Measurements from ENCODE around the gene ARNT2. TPM values are rescaled to one million over a fixed set of nuclear protein-coding genes. Genes with fewer than 3 reads are reported as not detected.

ARNT2 gene
- total and polyA plus RNA-seq, 2 donors (not counting 1 experiment from before 2014, with no cell fraction given) = 15.5 to 61.2 TPM

DNA sequence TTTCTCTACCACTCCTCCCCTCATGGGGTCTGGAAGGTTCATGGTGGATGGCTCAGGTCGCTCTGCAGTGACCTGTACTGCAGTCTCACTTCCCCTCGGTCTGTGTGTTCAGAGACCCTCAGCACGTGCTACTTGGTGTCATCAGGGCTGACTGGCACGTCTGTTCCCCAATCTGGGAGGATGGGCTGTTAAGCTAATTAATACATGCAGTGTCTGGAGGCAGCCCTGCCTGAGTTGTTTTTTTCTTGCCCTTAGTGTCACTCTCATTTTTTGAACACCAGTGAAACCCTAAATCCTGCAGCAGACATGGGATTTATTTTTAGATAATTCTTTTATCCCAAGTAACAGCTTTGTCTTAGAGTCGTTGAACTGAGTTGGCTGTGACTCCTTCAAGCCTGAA lies 64.6 kb downstream of the ARNT2 start:
- Histone ChIP-seq H3K9me3 (ENCODE audit: control insufficient read depth, insufficient read depth, low read depth, low read length) (no peaks in the 10 kb centered on the region), H3K27ac (ENCODE audit: insufficient read depth, low read length) (no peak overlapping the region), H3K79me2 (ENCODE audit: control insufficient read depth, insufficient read depth, low read length) (no peaks in the 10 kb centered on the region), H4K20me1 (ENCODE audit: control insufficient read depth, extremely low read depth, insufficient read depth, low read length) (no peaks in the 10 kb centered on the region), H3K4me2 (ENCODE audit: extremely low read depth, insufficient read depth, low read length) (no peak overlapping the region), H3K36me3 (ENCODE audit: control insufficient read depth, insufficient read depth, low read length) (no peaks in the 10 kb centered on the region), H3K4me1 (ENCODE audit: control insufficient read depth, extremely low read depth, insufficient read depth, low read length) (no peaks in the 10 kb centered on the region), H3K9ac (ENCODE audit: insufficient read depth, low read length) (no peak overlapping the region), H2AFZ (ENCODE audit: low read length) (no peak overlapping the region), H3K4me3 (replicated peaks in 1 of 4; ENCODE audit: control extremely low read depth in 1 of 4, insufficient read depth in 1 of 4, low read depth in 3 of 4, low read length in 4 of 4) (no peak overlapping the region), H3K27me3 (ENCODE audit: control insufficient read depth, insufficient read depth, low read length) (no peaks in the 10 kb centered on the region)
- DNase-seq (ENCODE audit: low read depth in 2 of 2) = no peak
- TF ChIP-seq EZH2 (IDR thresholded peaks at IDR 0.05; ENCODE audit: low read length, missing control alignments) = no peak
- TF ChIP-seq, protein P1, sequence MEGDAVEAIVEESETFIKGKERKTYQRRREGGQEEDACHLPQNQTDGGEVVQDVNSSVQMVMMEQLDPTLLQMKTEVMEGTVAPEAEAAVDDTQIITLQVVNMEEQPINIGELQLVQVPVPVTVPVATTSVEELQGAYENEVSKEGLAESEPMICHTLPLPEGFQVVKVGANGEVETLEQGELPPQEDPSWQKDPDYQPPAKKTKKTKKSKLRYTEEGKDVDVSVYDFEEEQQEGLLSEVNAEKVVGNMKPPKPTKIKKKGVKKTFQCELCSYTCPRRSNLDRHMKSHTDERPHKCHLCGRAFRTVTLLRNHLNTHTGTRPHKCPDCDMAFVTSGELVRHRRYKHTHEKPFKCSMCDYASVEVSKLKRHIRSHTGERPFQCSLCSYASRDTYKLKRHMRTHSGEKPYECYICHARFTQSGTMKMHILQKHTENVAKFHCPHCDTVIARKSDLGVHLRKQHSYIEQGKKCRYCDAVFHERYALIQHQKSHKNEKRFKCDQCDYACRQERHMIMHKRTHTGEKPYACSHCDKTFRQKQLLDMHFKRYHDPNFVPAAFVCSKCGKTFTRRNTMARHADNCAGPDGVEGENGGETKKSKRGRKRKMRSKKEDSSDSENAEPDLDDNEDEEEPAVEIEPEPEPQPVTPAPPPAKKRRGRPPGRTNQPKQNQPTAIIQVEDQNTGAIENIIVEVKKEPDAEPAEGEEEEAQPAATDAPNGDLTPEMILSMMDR (conservative IDR thresholded peaks at IDR 0.05 in 1 of 2, IDR thresholded peaks at IDR 0.05 in 1 of 2; ENCODE audit: low read depth in 1 of 2, low read length in 2 of 2) = no peak

DNA sequence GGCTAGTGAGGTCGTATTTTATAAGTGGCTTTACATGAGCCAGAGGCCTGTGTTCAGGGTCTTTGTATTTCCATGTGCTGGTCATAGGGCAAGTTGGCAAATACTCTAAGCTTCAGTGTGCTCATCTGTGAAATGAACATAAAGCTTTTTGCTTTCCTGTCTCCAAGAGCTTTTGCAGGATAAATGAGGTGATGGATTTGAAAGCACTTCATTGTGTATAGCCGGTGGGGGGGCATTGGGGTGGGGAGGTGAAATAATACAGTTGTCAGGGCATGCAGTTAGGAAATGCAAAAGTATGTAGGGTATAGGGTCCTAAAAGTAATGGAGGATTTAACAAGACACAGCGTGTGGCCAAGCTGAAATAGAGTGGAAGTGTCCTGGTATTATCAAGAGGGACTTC lies 67.7 kb downstream of the ARNT2 start:
- H3K27me3 ChIP-seq (ENCODE audit: control insufficient read depth, insufficient read depth, low read length) = no peaks in the 10 kb centered on the region
- H3K9me3 ChIP-seq (ENCODE audit: control insufficient read depth, insufficient read depth, low read depth, low read length) = no peaks in the 10 kb centered on the region
- no peak overlapping the region for H3K27ac ChIP-seq (ENCODE audit: insufficient read depth, low read length)
- H2AFZ ChIP-seq (ENCODE audit: low read length) = no peak overlapping the region
- TF ChIP-seq, protein P1 (conservative IDR thresholded peaks at IDR 0.05 in 1 of 2, IDR thresholded peaks at IDR 0.05 in 1 of 2; ENCODE audit: low read depth in 1 of 2, low read length in 2 of 2) = no peak
- no peak for TF ChIP-seq EZH2 (IDR thresholded peaks at IDR 0.05; ENCODE audit: low read length, missing control alignments)
- DNase-seq (ENCODE audit: low read depth in 2 of 2) = no peak
- no peak overlapping the region for H3K4me2 ChIP-seq (ENCODE audit: extremely low read depth, insufficient read depth, low read length)
- H4K20me1 ChIP-seq (ENCODE audit: control insufficient read depth, extremely low read depth, insufficient read depth, low read length) = no peaks in the 10 kb centered on the region
- no peaks in the 10 kb centered on the region for H3K79me2 ChIP-seq (ENCODE audit: control insufficient read depth, insufficient read depth, low read length)
- H3K4me1 ChIP-seq (ENCODE audit: control insufficient read depth, extremely low read depth, insufficient read depth, low read length) = no peaks in the 10 kb centered on the region
- H3K36me3 ChIP-seq (ENCODE audit: control insufficient read depth, insufficient read depth, low read length) = no peaks in the 10 kb centered on the region
- no peak overlapping the region for H3K4me3 ChIP-seq (replicated peaks in 1 of 4; ENCODE audit: control extremely low read depth in 1 of 4, insufficient read depth in 1 of 4, low read depth in 3 of 4, low read length in 4 of 4)
- no peak overlapping the region for H3K9ac ChIP-seq (ENCODE audit: insufficient read depth, low read length)

DNA sequence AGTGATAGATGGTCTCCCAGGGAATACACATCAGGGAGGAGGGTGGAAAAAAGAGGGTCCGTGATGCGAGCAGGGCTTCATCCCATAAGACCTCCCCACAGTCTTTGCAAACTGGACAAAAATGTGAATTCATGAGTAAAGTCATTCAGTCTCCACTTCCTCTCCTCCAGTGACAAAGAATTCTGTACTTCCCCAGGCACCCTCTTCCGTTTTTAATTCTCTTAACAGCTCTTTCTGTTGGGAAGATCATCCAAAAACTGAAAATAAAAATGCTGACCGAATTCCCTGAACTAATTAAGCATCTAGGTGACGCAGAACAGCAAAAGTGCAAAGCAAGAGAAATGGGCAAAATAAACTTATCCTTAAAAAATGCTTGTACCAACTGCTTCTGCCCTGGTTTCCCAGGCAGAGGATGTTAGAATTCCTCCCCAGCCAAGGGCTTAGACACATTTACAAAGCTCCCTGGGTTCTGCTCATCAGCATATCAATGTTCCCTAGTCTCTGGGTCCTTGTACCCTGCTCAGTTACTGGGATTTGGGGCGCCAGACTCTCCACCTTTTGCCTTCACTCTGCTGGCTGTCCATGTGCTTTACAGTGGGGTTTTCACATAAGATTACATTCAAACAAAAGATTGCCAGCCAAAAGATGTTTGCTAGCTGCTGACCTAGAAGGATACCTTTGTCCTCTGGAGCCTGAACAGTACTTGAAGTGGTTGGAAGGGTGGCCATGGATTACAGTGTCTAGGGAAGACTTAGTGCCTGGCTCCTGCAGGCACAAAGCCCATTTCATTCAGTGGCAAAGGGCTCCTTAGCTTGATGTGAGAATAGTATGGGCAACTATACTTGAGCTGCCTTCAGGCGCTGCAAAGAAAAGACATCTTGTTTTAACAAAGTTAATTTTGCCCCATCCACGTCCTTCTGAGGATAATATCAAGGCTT lies 69.4 kb downstream of the ARNT2 start:
- H3K79me2 ChIP-seq (ENCODE audit: control insufficient read depth, insufficient read depth, low read length) = no peaks in the 10 kb centered on the region

More for the DNA sequence above, 69.4 kb downstream of the ARNT2 start:
- Histone ChIP-seq H3K4me1 (ENCODE audit: control insufficient read depth, extremely low read depth, insufficient read depth, low read length) (peaks cover 1% of the 10 kb centered on the region), H3K27ac (ENCODE audit: insufficient read depth, low read length) (no peak overlapping the region), H3K4me3 (replicated peaks in 1 of 4; ENCODE audit: control extremely low read depth in 1 of 4, insufficient read depth in 1 of 4, low read depth in 3 of 4, low read length in 4 of 4) (no peak overlapping the region), H3K4me2 (ENCODE audit: extremely low read depth, insufficient read depth, low read length) (no peak overlapping the region), H3K9me3 (ENCODE audit: control insufficient read depth, insufficient read depth, low read depth, low read length) (no peaks in the 10 kb centered on the region), H3K27me3 (ENCODE audit: control insufficient read depth, insufficient read depth, low read length) (no peaks in the 10 kb centered on the region), H3K36me3 (ENCODE audit: control insufficient read depth, insufficient read depth, low read length) (no peaks in the 10 kb centered on the region), H4K20me1 (ENCODE audit: control insufficient read depth, extremely low read depth, insufficient read depth, low read length) (no peaks in the 10 kb centered on the region), H2AFZ (ENCODE audit: low read length) (no peak overlapping the region), H3K9ac (ENCODE audit: insufficient read depth, low read length) (no peak overlapping the region)
- TF ChIP-seq, protein P1 (conservative IDR thresholded peaks at IDR 0.05 in 1 of 2, IDR thresholded peaks at IDR 0.05 in 1 of 2; ENCODE audit: low read depth in 1 of 2, low read length in 2 of 2) = no peak
- no peak for TF ChIP-seq EZH2 (IDR thresholded peaks at IDR 0.05; ENCODE audit: low read length, missing control alignments)
- no peak for DNase-seq (ENCODE audit: low read depth in 2 of 2)
